Subcutaneous adipose tissue (tissue), 4 donors: ENCODE data around the gene MAPRE2. TPM values are rescaled to one million over a fixed set of nuclear protein-coding genes. Genes with fewer than 3 reads are reported as not detected.

ENCODE experiments used
- CTCF ChIP-seq: fragments of 450-650 bp; IDR thresholded peaks from one replicate; pipeline ENCODE4 v1.5.1; 2016; ENCODE audit warnings: low read depth, mild to moderate bottlenecking, control low read depth, antibody characterized with exemption, moderate library complexity
- total RNA-seq, 4 donors: library from RNA; depleted of rRNA; stranded (reverse); fragments of >200 nt; gene quantifications; one replicate each; pipeline ENCODE4 v1.1.0, GENCODE V29; 2016

Gene MAPRE2
- total RNA-seq, 4 donors from 2014 or later, result 11.9 to 27.6 (median 21.2) TPM

- no peak for TF ChIP-seq CTCF
Measured at GRCh38 chr18:35127201-35127600, 86.0 kb downstream of the MAPRE2 start.

GRCh38 chr18:35128675-35129074 is 87.5 kb downstream of the MAPRE2 start:
- no peak for TF ChIP-seq CTCF

GRCh38 chr18:35130236-35130635 is 89.0 kb downstream of the MAPRE2 start:
- TF ChIP-seq CTCF, result no peak

GRCh38 chr18:35131387-35132020 is 90.3 kb downstream of the MAPRE2 start:
- TF ChIP-seq CTCF, result no peak

- no peak for TF ChIP-seq CTCF
Measured at GRCh38 chr18:35132021-35132902, 91.0 kb downstream of the MAPRE2 start.

GRCh38 chr18:35134190-35134730 is 93.0 kb downstream of the MAPRE2 start:
- no peak for TF ChIP-seq CTCF
